Hematopoietic multipotent progenitor cell treated with erythropoietin and hydrocortisone succinate and interleukin-3 and kit ligand, for 8 days (in vitro differentiated cells): ENCODE measurements around the gene MUC6.
A peak's percentile ranks its signal among the peaks of the same experiment; 100 is the strongest.
"Not testable (repeated sequence)": the region's sequence is repeated elsewhere in the genome, so short reads cannot be mapped to it uniquely, and the experiment has no call there.

Experiments used
- DNase-seq: peaks from one replicate; pipeline ENCODE4 v3.0.0-alpha.2; 2015

Gene MUC6

GRCh38 chr11:1022908-1023810, 13.4 kb downstream of the MUC6 start:
- no peak for DNase-seq

GRCh38 chr11:1022411-1022810, 14.1 kb downstream of the MUC6 start:
- DNase-seq = no peak

DNA sequence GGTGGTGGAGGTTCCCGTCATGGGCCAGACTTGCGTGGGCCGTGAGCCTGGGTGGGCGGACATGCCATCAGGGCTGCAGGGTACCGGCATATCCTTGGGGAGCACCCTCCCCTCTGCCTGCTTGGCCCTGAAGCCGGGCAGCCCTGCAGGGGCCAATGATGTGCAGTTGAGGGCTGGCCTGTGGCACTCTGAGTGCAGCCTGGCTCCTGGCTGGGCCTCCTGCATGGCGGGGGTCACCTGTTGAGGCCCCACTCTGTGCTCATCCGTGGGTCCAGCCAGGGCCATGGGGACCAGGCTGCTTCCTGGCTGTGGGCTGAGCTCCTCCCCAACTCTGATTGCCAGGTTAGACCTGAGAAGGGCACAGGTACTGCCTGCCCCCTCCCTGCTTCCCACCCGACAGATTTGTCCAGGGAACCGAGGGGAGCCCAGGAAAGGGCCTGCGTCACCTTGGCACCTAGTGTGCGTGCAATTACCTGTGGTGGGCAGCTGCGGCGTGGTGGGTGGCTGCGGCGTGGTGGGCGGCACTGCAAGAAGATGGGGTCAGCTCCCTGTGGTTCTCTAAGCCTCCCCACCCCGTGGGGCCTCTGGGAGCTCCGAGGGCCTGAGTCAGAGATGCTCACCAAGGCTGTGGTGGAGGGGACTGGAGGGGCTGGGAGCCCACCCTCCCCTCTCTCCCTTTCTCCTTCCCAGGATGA, 16.2 kb downstream of the MUC6 start:
- DNase-seq = no peak

- DNase-seq = no peak
These were observed 17.1 kb downstream of the MUC6 start for GRCh38 chr11:1019321-1019910.

- DNase-seq = no peak
These were observed 18.4 kb downstream of the MUC6 start for GRCh38 chr11:1018091-1018490.

- no peak for DNase-seq
These were observed 19.1 kb downstream of the MUC6 start for GRCh38 chr11:1017269-1018005.

DNA sequence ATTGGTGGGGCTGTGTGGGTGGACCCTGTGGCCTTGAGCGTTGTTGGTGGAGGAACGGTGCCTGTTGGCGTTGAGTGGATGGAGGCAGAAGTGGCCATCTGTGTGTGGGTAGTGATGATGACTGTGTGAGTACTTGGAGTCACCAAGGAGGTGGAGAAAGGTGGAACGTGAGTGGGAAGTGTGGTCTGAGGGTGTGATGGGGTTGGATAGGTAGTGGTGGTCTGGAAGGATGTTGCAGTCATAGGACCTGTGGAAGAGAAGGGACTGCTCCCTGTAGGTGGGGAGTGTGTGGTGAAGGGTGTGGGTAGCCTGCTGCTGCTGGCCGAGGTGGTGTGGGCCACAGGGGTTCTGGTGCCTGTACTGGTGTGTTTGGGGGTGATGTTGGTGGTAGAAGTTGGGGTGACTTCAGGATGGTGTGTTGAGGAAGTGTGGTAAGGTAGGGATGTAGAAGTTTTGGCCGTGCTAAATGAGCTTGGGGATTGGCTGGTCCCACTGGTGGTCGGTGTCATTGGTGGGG, 19.9 kb downstream of the MUC6 start:
- not testable (repeated sequence) for DNase-seq

DNA sequence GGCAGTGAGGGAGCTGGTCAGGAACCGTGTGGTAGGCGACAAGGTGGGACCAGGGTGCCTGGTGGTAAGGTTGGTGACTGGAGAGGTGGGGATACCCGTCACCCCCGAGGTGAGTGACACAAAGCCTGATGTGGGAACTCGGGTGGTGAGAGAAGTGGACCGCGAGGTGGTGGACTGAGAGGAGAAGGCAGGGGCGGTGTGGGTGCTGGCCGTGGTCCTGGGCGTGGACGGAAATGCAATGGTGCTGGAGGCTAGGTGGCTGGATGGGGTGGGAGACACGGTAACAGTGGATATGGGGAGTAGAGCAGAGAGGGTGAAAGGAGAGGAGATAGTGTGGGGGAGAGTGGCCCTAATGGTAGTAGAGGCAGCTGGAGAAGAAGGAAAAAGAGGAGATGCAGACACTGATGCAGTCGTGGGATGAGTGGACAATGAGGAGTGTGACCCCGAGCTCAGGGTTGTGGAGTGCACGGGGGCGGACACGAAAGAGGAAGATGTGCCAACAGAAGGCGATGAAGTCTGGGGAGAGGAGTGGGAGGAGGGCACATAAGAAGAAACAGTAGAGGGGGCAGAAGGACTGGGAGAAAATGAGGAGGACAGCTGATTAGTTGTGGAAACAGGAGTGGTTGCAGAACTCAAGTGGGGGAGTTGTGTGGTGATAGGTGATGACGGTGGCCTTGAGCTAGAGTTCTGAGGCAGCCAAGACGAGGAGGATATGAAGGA, 20.5 kb downstream of the MUC6 start:
- DNase-seq = no peak

GRCh38 chr11:1015064-1015463, 21.5 kb downstream of the MUC6 start:
- no peak for DNase-seq

GRCh38 chr11:1014276-1014675, 22.2 kb downstream of the MUC6 start:
- no peak for DNase-seq

GRCh38 chr11:1013631-1013935, 22.9 kb downstream of the MUC6 start:
- DNase-seq = no peak

- peak; percentile 13 for DNase-seq
These were observed 23.5 kb downstream of the MUC6 start for GRCh38 chr11:1012740-1013630.

GRCh38 chr11:1012291-1012690, 24.2 kb downstream of the MUC6 start:
- no peak for DNase-seq

DNA sequence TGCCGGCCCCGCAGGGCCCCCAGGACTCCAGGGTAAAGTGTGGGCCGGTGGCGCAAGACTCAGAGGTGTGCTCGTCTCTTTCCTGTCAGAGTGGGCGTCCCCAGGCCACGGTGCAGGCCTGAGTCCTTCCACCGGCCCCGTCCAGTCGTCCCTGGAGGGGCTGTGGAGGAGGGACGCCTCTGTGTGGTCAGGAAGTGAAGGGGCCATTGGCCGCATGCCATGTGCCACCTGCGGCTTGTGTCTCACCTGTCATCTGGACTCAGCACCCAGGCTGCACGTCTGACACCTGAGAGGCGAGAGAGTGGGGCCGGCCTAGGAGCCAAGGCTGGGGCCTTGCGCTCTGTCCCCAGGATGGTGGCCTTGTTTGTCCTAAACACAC, 25.2 kb downstream of the MUC6 start:
- no peak for DNase-seq

- no peak for DNase-seq
These were observed 25.8 kb downstream of the MUC6 start for GRCh38 chr11:1010551-1011319.

DNA sequence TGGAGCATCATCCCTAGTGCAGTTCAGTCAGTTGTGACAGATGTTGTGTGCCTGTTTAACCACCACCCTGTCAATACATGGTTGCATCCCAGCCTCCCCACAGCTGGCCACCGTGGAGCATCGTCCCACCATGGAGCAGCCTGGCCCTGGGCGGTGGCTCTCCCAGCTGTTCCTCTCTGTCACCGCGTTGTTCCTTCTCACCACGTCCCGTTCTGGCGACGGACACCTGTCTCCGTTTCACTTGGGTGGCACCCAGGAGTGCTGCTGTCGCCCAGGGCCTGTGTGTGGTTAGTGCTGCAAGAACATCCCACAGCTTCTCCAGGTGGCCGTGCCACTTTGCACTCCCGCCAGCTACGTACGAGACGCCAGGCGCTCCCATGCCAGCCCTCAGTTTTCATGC, 26.5 kb downstream of the MUC6 start:
- DNase-seq = no peak

GRCh38 chr11:1009371-1009770, 27.1 kb downstream of the MUC6 start:
- DNase-seq = no peak

DNA sequence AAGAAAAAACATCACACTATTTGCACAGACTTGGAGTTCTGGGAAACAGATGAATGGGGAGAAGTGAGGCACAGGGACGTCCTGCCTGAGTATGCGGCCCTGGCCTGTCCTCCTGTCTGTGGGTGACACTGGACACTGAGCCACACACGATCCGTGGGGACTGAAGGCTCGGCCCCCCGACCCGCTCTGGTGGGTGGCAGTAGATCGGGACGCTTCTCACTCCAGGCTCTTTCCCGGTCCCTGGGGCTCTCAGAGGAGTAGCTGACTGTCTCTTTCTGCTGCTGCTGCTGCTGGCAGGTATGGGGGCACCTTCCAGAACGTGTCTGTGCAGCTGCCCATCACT, 27.7 kb downstream of the MUC6 start:
- DNase-seq = no peak

DNA sequence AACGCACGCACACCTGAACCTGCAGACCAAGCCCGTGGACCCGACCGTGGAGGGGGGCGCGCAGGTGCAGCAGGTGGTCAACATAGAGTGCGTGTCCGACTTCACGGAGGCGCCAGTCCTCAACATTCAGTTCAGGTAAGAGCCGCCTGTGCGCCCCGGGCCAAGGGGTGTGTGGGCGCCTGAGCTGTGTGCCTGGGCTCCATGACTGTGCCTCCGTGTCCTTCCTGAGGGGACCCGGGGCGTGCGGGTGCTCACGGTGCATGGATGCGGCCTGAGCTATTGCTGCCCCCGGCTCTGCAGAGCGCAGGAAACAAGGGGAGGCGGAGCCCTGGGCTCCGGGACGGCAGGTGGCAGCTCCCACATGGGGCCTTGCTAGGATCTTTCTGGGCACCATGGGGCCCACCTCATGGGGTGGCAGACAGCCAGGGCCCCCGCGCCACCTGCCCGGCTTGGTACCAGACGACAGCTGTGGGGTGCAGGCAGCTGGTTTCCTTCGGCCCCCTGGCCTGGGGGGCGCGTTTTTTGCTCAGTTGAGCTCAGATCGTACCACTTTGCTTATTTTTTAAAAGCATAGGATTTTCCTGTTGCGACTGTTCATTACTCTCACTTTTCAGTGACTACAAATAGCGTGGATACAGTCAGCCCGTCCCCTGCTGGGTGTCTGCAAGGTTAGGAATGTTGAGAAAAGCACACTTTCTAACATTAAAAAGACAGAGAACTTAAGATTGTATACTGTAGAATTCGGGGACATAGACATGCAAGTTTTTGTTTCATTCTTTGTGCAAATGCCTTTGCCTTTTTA, 28.3 kb downstream of the MUC6 start:
- DNase-seq = no peak

DNA sequence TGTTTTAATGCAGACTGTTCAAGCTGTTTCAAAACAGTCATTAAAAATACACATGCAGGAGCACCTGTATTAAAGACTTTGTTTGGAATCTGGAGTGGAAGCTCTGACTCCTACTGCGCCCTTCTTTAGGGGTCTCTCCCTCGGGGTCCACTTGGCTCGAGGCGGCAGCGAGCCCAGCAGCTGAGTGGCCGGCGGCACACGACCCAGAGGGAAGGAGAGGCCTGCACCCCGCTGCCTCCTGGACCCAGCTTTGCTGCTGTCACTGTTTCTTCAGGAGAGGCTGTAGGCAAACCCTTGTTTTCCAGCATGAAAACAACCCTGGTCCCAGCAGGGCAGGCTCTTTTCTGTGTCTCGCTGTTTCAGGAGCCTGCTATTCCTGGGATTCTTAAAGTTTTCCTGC, 29.2 kb downstream of the MUC6 start:
- no peak for DNase-seq
